Cardiac muscle cell (in vitro differentiated cells and primary cell): ENCODE results near the gene IGF2BP3. TPM values are rescaled to one million over a fixed set of nuclear protein-coding genes. Genes with fewer than 3 reads are reported as not detected.

ENCODE experiments used
- DNase-seq, 2 donors: peaks; one replicate each; pipeline versions ENCODE4 v3.0.0 to v3.0.0-alpha.2; 2010 to 2017; ENCODE audit warnings: low read depth in 1 of 2, low spot score in 1 of 2
- H3K27ac ChIP-seq: fragments of 200-600 bp; sonication (generic); 2 replicates; pipeline ENCODE4 v1.5.1; 2016
- H3K27me3 ChIP-seq: fragments of 200-600 bp; sonication (generic); 2 replicates; pipeline ENCODE4 v1.6.0; 2016; ENCODE audit warnings: control low read depth
- H3K36me3 ChIP-seq: fragments of 200-600 bp; sonication (generic); 2 replicates; pipeline ENCODE4 v1.5.1; 2016; ENCODE audit warnings: control low read depth
- H3K4me1 ChIP-seq: fragments of 200-600 bp; sonication (generic); 2 replicates; pipeline ENCODE4 v1.8.1; 2017; ENCODE audit warnings: low read depth, mild to moderate bottlenecking, mixed run types
- H3K4me3 ChIP-seq: fragments of 200-600 bp; sonication (generic); 2 replicates; pipeline ENCODE4 v1.5.1; 2016; ENCODE audit warnings: mild to moderate bottlenecking
- H3K9me3 ChIP-seq: fragments of 200-600 bp; sonication (generic); 2 replicates; pipeline ENCODE4 v1.5.1; 2017; ENCODE audit warnings: low read depth, mild to moderate bottlenecking, control low read depth
- polyA plus RNA-seq: library from polyadenylated mRNA; unstranded; fragments of >200 nt; fragmentation: Nextera tagmentation; extraction: Ambion mirVana; gene quantifications from 2 replicates; pipeline ENCODE4 v1.2.1, GENCODE V29; 2016
- total RNA-seq: library from RNA; depleted of rRNA; stranded (reverse); fragments of >200 nt; gene quantifications from 2 replicates; pipeline ENCODE4 v1.2.3, GENCODE V29; 2016
- TF ChIP-seq, protein P1 (sequence below): IDR thresholded peaks from 2 replicates; pipeline ENCODE4 v1.5.1; 2012; ENCODE audit warnings: low read depth, mild to moderate bottlenecking, low read length

The IGF2BP3 gene
- total and polyA plus RNA-seq, 2 experiments from 2014 or later: 30.5 to 59.3 TPM

DNA sequence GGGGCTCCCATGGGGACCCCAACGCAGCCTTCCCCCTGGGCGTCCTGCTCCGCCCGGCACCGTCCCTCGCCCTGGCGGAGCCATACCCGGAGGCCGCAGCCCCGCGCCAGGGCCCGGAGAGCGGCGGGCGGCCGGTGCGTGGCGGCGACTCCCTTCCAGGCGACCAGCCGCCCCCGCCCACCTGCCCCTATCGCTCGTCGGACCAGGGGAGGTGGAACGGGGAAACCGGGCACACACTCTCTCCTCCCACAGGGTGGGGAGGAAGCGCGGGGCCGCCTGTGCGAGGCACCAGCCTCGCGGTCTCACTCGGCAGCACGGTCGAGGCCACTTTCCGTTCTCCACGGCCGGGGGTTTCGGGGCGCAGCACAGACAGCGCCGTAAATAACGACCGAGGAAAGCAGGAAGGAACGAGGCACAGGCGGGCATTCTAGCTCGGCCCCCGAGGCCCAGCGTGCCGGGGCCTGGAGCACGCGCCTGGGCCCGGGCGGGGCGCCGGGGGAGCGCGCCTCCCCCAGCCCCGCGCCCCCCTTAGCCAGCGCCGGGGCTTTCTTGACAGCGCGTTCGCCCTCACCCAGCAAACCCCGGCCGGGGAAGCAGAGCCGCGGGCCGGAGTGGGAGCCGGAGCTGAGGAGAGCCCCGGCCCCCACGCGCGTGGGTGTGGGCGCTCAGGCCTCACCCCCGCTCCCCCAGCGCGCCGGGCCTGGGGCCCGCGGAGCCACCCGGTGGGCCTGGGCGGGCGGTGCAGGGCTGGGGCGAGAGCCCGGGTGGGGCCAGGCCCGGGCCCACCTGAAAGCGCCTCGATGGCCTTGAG lies 936 bp downstream of the IGF2BP3 start:
- no peaks in the 10 kb centered on the region for H3K27me3 ChIP-seq
- H3K27ac ChIP-seq: peak overlapping the region; percentile 96
- peaks cover 24% of the 10 kb centered on the region for H3K4me1 ChIP-seq
- TF ChIP-seq, protein P1, sequence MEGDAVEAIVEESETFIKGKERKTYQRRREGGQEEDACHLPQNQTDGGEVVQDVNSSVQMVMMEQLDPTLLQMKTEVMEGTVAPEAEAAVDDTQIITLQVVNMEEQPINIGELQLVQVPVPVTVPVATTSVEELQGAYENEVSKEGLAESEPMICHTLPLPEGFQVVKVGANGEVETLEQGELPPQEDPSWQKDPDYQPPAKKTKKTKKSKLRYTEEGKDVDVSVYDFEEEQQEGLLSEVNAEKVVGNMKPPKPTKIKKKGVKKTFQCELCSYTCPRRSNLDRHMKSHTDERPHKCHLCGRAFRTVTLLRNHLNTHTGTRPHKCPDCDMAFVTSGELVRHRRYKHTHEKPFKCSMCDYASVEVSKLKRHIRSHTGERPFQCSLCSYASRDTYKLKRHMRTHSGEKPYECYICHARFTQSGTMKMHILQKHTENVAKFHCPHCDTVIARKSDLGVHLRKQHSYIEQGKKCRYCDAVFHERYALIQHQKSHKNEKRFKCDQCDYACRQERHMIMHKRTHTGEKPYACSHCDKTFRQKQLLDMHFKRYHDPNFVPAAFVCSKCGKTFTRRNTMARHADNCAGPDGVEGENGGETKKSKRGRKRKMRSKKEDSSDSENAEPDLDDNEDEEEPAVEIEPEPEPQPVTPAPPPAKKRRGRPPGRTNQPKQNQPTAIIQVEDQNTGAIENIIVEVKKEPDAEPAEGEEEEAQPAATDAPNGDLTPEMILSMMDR: no peak
- DNase-seq: peak; percentile 35 to 54
- H3K9me3 ChIP-seq: no peaks in the 10 kb centered on the region
- H3K4me3 ChIP-seq: peak overlapping the region; percentile 72
- H3K36me3 ChIP-seq: no peaks in the 10 kb centered on the region

- Histone ChIP-seq H3K9me3 (no peaks in the 10 kb centered on the region), H3K4me1 (peaks cover 31% of the 10 kb centered on the region), H3K27me3 (no peaks in the 10 kb centered on the region), H3K36me3 (no peaks in the 10 kb centered on the region), H3K4me3 (peak overlapping the region; percentile 72), H3K27ac (peak overlapping the region; percentile 96)
- TF ChIP-seq, protein P1: no peak
- DNase-seq: peak in 1 of 2 donors; percentile 45
Measured at GRCh38 chr7:23468526-23469149, 1.7 kb downstream of the IGF2BP3 start.

DNA sequence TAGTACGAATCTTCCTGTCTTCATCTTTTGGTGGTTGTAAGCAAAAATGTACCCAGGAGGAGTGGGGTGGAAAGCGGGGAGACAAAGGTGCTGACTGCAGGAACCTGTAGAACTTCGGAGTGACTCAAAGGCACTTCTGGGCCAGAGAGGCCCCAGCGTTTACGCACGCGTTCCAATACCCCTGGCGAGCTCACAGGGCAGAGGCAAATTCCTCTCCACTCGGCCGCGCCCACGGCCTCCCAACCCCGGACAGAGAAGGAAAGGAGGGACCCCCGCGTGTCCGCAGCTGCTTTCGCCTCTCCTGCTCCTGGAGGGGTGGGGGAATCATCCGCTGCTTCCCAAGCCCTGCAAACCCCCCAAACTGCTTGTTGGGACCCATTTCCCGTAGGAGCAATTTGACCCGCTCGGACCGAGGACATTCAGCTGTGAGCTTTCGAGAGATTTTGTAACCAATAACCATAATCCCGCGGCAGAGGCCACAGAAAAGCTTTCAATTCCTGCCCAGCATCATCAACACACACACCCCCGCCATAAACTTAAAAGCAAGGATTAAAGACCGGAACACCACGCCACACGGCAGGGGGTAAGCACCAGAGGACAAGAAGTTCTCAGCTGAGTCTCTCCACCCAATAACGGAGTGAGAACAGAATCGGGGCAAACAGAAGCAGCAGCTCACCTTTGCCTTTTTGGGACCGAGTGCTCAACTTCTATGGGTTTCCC lies 2.3 kb downstream of the IGF2BP3 start:
- Histone ChIP-seq H3K9me3 (no peaks in the 10 kb centered on the region), H3K4me3 (peak overlapping the region; percentile 72), H3K27ac (peak overlapping the region; percentile 96), H3K4me1 (peaks cover 38% of the 10 kb centered on the region), H3K36me3 (no peaks in the 10 kb centered on the region), H3K27me3 (no peaks in the 10 kb centered on the region)
- TF ChIP-seq, protein P1: no peak
- DNase-seq: peak; percentile 69 to 78

GRCh38 chr7:23467291-23467805 lies 2.9 kb downstream of the IGF2BP3 start:
- Histone ChIP-seq H3K27me3 (no peaks in the 10 kb centered on the region), H3K4me1 (peaks cover 41% of the 10 kb centered on the region), H3K36me3 (no peaks in the 10 kb centered on the region), H3K9me3 (no peaks in the 10 kb centered on the region), H3K4me3 (peak overlapping the region; percentile 72), H3K27ac (peak overlapping the region; percentile 96)
- TF ChIP-seq, protein P1: no peak
- DNase-seq: peak in 1 of 2 donors; percentile 23

DNA sequence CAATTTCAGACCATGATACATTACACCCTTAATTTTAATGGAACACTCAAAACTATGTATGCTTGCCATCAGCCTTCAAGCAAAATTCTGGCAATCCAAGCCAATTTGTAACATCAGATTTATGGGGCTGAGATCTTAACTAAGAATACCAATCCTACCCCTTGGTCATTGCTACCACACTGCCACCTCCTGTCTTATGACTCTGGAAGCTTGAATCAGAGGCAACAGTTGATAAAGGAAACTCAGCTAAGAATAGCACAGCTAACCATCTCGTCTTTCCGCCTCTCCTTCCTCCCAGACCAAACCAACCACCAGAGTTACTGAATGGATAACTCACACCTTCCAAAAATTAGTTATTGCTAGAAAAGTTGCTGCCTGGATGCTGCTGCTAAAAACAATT lies 7.4 kb downstream of the IGF2BP3 start:
- Histone ChIP-seq H3K4me1 (peaks cover 52% of the 10 kb centered on the region), H3K36me3 (no peaks in the 10 kb centered on the region), H3K27me3 (no peaks in the 10 kb centered on the region), H3K9me3 (no peaks in the 10 kb centered on the region), H3K27ac (peak overlapping the region; percentile 64), H3K4me3 (no peak overlapping the region)
- TF ChIP-seq, protein P1: peak; percentile 38
- peak; percentile 64 to 73 for DNase-seq
